Epithelial cell of proximal tubule (primary cell): ENCODE data around the gene FBXL7. TPM values are rescaled to one million over a fixed set of nuclear protein-coding genes. Genes with fewer than 3 reads are reported as not detected.

Experiments
- DNase-seq: peaks from one replicate; pipeline ENCODE4 v3.0.0-alpha.2; 2011; ENCODE audit warnings: low read depth
- H3K4me3 ChIP-seq: 2 replicates; pipeline ENCODE4 v1.5.1; 2011; ENCODE audit warnings: low read depth, mild to moderate bottlenecking, low read length
- CTCF ChIP-seq: conservative IDR thresholded peaks from 2 replicates; pipeline ENCODE4 v1.5.1; 2012; ENCODE audit warnings: low read depth, mild to moderate bottlenecking, low read length
- total RNA-seq: library from RNA; depleted of rRNA; stranded (reverse); fragments of >200 nt; gene quantifications from 2 replicates; pipeline ENCODE4 v1.2.3, GENCODE V29; 2015

Gene FBXL7
- total RNA-seq, 1 donor from 2014 or later: 5.6 TPM

GRCh38 chr5:15902066-15902465, 402.1 kb downstream of the FBXL7 start:
- no peak for TF ChIP-seq CTCF

GRCh38 chr5:15904899-15905830, 405.2 kb downstream of the FBXL7 start:
- TF ChIP-seq CTCF: no peak
- no peak for DNase-seq
- H3K4me3 ChIP-seq: no peak overlapping the region

More at GRCh38 chr5:15902066-15902465, 402.1 kb downstream of the FBXL7 start:
- DNase-seq: no peak
- no peak overlapping the region for H3K4me3 ChIP-seq

GRCh38 chr5:15914638-15915037, 414.7 kb downstream of the FBXL7 start:
- DNase-seq: no peak
- no peak overlapping the region for H3K4me3 ChIP-seq
- no peak for TF ChIP-seq CTCF

- no peak for TF ChIP-seq CTCF
Measured at GRCh38 chr5:15926586-15926985, 426.6 kb downstream of the FBXL7 start.

GRCh38 chr5:15927710-15928380, 427.9 kb downstream of the FBXL7 start:
- no peak for TF ChIP-seq CTCF
- H3K4me3 ChIP-seq: no peak overlapping the region
- DNase-seq: no peak

More at GRCh38 chr5:15926586-15926985, 426.6 kb downstream of the FBXL7 start:
- DNase-seq: no peak
- H3K4me3 ChIP-seq: no peak overlapping the region

GRCh38 chr5:15929611-15930263, 429.8 kb downstream of the FBXL7 start:
- no peak for DNase-seq
- no peak overlapping the region for H3K4me3 ChIP-seq
- TF ChIP-seq CTCF: no peak
